RWPE2 (cell line): Measurements from ENCODE around the gene CNIH4.

Experiments used
- ATAC-seq: fragments of 200-7000 bp; cut with Tn5 transposase; 3 replicates; pipeline ENCODE4 v1.9.1; 2021; ENCODE audit warnings: low read depth
- DNase-seq: peaks from one replicate; pipeline ENCODE4 v3.0.0-alpha.2; 2020; ENCODE audit warnings: low spot score
- H3K27ac ChIP-seq: fragments of 450-650 bp; 2 replicates; pipeline ENCODE4 v1.5.1; 2017; ENCODE audit warnings: mild to moderate bottlenecking; ENCODE audit not compliant: poor library complexity, severe bottlenecking
- H3K27me3 ChIP-seq: fragments of 250-450 bp; sonication (Bioruptor Pico); 2 replicates; pipeline ENCODE4 v1.5.1; 2021; ENCODE audit warnings: mild to moderate bottlenecking, moderate library complexity; ENCODE audit not compliant: insufficient read depth, poor library complexity, severe bottlenecking
- H3K36me3 ChIP-seq: fragments of 250-450 bp; sonication (Bioruptor Pico); 2 replicates; pipeline ENCODE4 v1.5.1; 2020; ENCODE audit warnings: low read depth, mild to moderate bottlenecking, moderate library complexity
- H3K4me1 ChIP-seq: fragments of 250-450 bp; sonication (Bioruptor Pico); 2 replicates; pipeline ENCODE4 v1.5.1; 2021; ENCODE audit warnings: mild to moderate bottlenecking, moderate library complexity; ENCODE audit not compliant: insufficient read depth, poor library complexity, severe bottlenecking
- H3K4me3 ChIP-seq: fragments of 250-450 bp; sonication (Bioruptor Pico); 2 replicates; pipeline ENCODE4 v1.5.1; 2021; ENCODE audit warnings: mild to moderate bottlenecking, moderate library complexity; ENCODE audit not compliant: severe bottlenecking
- H3K9me3 ChIP-seq: fragments of 250-450 bp; sonication (Bioruptor Pico); 2 replicates; pipeline ENCODE4 v1.5.1; 2021; ENCODE audit warnings: mild to moderate bottlenecking, moderate library complexity; ENCODE audit not compliant: severe bottlenecking
- TF ChIP-seq, protein P1 (sequence below): fragments of 450-650 bp; IDR thresholded peaks from one replicate; pipeline ENCODE4 v1.5.1; 2017; ENCODE audit warnings: mild to moderate bottlenecking, moderate library complexity; ENCODE audit not compliant: poor library complexity, severe bottlenecking

CNIH4 gene

DNA sequence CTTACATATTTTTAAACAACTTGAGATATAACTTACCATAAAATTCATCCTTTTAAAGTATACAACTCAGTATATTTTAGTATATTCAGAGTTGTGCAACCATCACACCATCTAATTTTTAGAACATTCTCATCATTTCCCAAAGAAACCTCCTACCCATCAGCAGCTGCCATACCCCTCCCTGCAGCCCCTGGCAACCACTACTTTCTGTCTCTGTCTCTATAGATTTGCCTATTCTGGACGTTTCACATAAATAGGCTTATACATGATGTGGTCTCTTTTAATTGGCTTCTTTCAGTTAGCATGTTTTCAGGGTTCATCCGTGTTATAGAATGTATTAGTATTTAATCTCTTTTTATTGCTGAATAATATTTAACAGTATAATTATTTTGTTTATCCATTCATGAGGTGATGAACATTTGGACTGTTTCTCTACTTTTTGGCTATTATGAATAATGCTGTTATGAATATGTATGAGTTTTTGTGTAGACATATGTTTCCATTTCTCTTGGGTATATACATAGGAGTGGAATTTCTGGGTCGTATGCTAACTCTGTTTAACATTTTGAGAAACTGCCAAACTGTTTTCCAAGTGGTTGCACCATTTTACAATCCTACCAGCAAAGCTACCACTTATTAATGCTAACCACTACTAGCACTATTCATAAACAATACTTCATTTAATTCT lies 48.4 kb downstream of the CNIH4 start:
- Histone ChIP-seq H3K27me3 (no peaks in the 10 kb centered on the region), H3K4me3 (no peak overlapping the region), H3K4me1 (peaks cover 13% of the 10 kb centered on the region), H3K27ac (no peak overlapping the region), H3K9me3 (no peaks in the 10 kb centered on the region), H3K36me3 (peaks cover 41% of the 10 kb centered on the region)
- TF ChIP-seq, protein P1, sequence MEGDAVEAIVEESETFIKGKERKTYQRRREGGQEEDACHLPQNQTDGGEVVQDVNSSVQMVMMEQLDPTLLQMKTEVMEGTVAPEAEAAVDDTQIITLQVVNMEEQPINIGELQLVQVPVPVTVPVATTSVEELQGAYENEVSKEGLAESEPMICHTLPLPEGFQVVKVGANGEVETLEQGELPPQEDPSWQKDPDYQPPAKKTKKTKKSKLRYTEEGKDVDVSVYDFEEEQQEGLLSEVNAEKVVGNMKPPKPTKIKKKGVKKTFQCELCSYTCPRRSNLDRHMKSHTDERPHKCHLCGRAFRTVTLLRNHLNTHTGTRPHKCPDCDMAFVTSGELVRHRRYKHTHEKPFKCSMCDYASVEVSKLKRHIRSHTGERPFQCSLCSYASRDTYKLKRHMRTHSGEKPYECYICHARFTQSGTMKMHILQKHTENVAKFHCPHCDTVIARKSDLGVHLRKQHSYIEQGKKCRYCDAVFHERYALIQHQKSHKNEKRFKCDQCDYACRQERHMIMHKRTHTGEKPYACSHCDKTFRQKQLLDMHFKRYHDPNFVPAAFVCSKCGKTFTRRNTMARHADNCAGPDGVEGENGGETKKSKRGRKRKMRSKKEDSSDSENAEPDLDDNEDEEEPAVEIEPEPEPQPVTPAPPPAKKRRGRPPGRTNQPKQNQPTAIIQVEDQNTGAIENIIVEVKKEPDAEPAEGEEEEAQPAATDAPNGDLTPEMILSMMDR, result no peak
- no peak for DNase-seq
- no peak for ATAC-seq

DNA sequence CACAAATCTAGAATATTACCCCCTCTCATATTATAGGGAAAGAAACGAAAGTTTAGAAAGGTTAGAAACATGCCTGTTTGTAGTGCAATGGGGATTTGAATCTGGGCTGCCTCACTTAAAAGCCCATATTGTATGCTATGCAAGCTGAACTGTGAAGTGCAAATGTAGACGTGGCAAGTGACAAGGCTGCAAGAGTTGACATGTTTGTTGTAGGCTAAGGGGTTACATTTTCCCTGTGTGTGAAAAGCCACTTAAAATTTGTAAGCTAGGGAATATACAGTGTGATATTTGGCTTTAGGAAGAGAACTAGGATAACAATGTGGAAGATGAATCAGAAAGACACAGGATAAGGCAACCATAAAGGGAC lies 48.9 kb downstream of the CNIH4 start:
- ATAC-seq, result no peak
- H3K9me3 ChIP-seq, result no peaks in the 10 kb centered on the region
- H3K36me3 ChIP-seq, result peaks cover 41% of the 10 kb centered on the region
- no peak for DNase-seq
- TF ChIP-seq, protein P1, result no peak
- peaks cover 13% of the 10 kb centered on the region for H3K4me1 ChIP-seq
- H3K27ac ChIP-seq, result no peak overlapping the region
- no peak overlapping the region for H3K4me3 ChIP-seq
- H3K27me3 ChIP-seq, result no peaks in the 10 kb centered on the region

DNA sequence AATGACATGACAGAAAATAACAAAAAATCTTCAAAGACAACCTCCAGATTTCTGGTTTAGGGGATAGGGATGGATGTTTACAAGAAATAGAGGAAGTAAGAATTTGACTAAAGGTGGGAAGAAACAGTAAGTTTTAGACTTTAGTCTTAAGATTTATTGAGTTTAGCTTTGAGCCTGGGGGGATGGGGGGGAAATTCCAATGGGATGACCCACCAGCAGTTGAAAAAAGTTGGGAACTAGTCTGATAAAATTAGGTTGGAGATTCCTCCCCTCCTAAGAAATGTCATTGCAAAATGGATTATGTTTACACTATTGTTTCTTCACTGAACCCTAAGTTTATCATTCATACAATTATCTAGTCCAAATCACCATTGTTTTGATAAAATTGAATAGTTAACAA lies 49.5 kb downstream of the CNIH4 start:
- peaks cover 47% of the 10 kb centered on the region for H3K36me3 ChIP-seq
- ATAC-seq (no peak), DNase-seq (no peak)

DNA sequence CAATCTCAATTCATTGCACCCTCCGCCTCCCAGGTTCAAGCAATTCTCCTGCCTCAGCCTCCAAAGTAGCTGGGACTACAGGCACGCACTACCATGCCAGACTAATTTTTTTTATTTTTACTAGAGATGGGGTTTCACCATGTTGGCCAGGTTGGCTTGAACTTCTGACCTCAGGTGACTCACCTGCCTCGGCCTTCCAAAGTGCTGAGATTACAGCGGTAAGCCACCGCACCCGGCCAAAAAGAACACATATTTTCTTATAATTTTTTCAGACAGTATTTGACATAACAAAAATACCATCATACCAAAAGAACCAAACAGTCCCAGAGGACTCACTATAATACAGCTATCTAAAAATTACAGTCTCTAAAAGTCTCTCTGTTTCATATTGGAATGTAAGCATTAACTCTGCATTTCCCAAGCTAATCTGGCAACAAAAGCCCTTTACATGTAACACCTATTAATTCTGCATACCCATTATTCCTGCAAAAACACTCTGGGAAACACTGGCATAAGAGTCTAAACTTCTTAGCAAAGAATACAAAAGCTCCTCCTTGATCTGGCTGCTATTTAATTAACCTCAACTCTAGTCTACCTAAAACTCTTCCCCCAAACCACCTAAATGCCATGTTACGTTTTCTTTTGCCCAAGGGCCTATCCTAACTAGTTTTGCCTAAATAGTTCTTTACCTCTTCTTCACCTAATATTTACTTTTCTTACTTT lies 51.1 kb downstream of the CNIH4 start:
- Histone ChIP-seq H3K27me3 (no peaks in the 10 kb centered on the region), H3K27ac (peak overlapping the region; percentile 14), H3K36me3 (peaks cover 44% of the 10 kb centered on the region), H3K9me3 (no peaks in the 10 kb centered on the region), H3K4me1 (peaks cover 13% of the 10 kb centered on the region), H3K4me3 (no peak overlapping the region)
- ATAC-seq, result peak; percentile 69; the same call in 2 of the 3 replicates
- TF ChIP-seq, protein P1, result no peak
- DNase-seq, result no peak

More for the DNA sequence above, 49.5 kb downstream of the CNIH4 start:
- TF ChIP-seq, protein P1, result no peak
- Histone ChIP-seq H3K27ac (no peak overlapping the region), H3K27me3 (no peaks in the 10 kb centered on the region), H3K4me3 (no peak overlapping the region), H3K9me3 (no peaks in the 10 kb centered on the region), H3K4me1 (peaks cover 13% of the 10 kb centered on the region)

DNA sequence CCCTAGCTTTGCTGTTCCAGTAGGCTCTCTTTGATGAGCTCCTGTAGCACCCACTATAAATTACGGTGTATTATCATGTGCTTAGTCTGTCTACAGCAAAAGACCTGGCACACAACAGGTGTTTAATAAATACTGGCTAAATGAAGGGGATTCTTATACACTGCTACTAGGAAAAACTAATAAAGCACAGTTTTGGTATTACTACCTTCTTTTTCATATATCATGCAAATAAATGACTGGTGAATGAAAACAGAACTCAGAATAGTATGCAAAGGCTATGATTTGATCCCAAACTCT lies 51.6 kb downstream of the CNIH4 start:
- ATAC-seq, result no peak
- Histone ChIP-seq H3K27ac (peak overlapping the region; percentile 14), H3K9me3 (no peaks in the 10 kb centered on the region), H3K36me3 (peaks cover 48% of the 10 kb centered on the region), H3K4me3 (no peak overlapping the region), H3K27me3 (no peaks in the 10 kb centered on the region), H3K4me1 (peaks cover 13% of the 10 kb centered on the region)
- TF ChIP-seq, protein P1, result no peak
- DNase-seq, result no peak
